B cell (primary cell): ENCODE data around the gene GRK3.

ENCODE experiments used
- CTCF ChIP-seq: fragments of 200-600 bp; IDR thresholded peaks from one replicate; pipeline ENCODE4 v1.8.0; 2022; ENCODE audit warnings: antibody characterized with exemption, mild to moderate bottlenecking
- EZH2 ChIP-seq: IDR thresholded peaks from 2 replicates; pipeline ENCODE4 v1.6.1; 2012; ENCODE audit warnings: borderline replicate concordance, low read depth, mild to moderate bottlenecking, moderate library complexity, low read length; ENCODE audit not compliant: insufficient read depth, poor library complexity, severe bottlenecking

GRCh38 chr22:25702571-25703167 lies 138.2 kb downstream of the GRK3 start:
- TF ChIP-seq CTCF (no peak), EZH2 (no peak)
